ENCODE results near the gene CRIM1.

The CRIM1 gene

GRCh38 chr2:36404318-36404717, 48.7 kb downstream of the CRIM1 start:
- Histone ChIP-seq H3K36me3 (replicated peaks) (no peaks in the 10 kb centered on the region), H3K9me3 (no peaks in the 10 kb centered on the region), H3K27me3 (ENCODE audit: low read depth) (no peaks in the 10 kb centered on the region), H3K4me3 (no peak overlapping the region), H3K4me1 (peaks cover under 1% of the 10 kb centered on the region; the same call in 1 of the 2 replicates)
- no peak for DNase-seq (ENCODE audit: low spot score in 2 of 2)
- in situ Hi-C loops (cut with MboI; ENCODE audit: low sequenced_read_pairs): no loop called here

- Histone ChIP-seq H3K27me3 (ENCODE audit: low read depth) (no peaks in the 10 kb centered on the region), H3K36me3 (replicated peaks) (no peaks in the 10 kb centered on the region), H3K4me1 (no peaks in the 10 kb centered on the region), H3K9me3 (no peaks in the 10 kb centered on the region), H3K4me3 (no peak overlapping the region)
- no peak for DNase-seq (ENCODE audit: low spot score in 2 of 2)
- in situ Hi-C loops (cut with MboI; ENCODE audit: low sequenced_read_pairs): no loop called here
These were observed 49.2 kb downstream of the CRIM1 start for GRCh38 chr2:36404754-36405153.

GRCh38 chr2:36405183-36405582, 49.6 kb downstream of the CRIM1 start:
- Histone ChIP-seq H3K9me3 (no peaks in the 10 kb centered on the region), H3K36me3 (replicated peaks) (no peaks in the 10 kb centered on the region), H3K27me3 (ENCODE audit: low read depth) (no peaks in the 10 kb centered on the region), H3K4me3 (no peak overlapping the region), H3K4me1 (no peaks in the 10 kb centered on the region)
- DNase-seq (ENCODE audit: low spot score in 2 of 2): no peak
- in situ Hi-C loops (cut with MboI; ENCODE audit: low sequenced_read_pairs): no loop called here

- DNase-seq (ENCODE audit: low spot score in 2 of 2): no peak
- H3K4me1 ChIP-seq: no peaks in the 10 kb centered on the region
These were observed 50.7 kb downstream of the CRIM1 start for GRCh38 chr2:36406296-36406695.

GRCh38 chr2:36407413-36407812, 51.8 kb downstream of the CRIM1 start:
- Histone ChIP-seq H3K9me3 (no peaks in the 10 kb centered on the region), H3K4me3 (no peak overlapping the region), H3K27me3 (ENCODE audit: low read depth) (no peaks in the 10 kb centered on the region), H3K36me3 (replicated peaks) (no peaks in the 10 kb centered on the region), H3K4me1 (no peaks in the 10 kb centered on the region)
- in situ Hi-C loops (cut with MboI; ENCODE audit: low sequenced_read_pairs): no loop called here
- DNase-seq (ENCODE audit: low spot score in 2 of 2): no peak

More at GRCh38 chr2:36406296-36406695, 50.7 kb downstream of the CRIM1 start:
- no peak overlapping the region for H3K4me3 ChIP-seq
- no peaks in the 10 kb centered on the region for H3K27me3 ChIP-seq (ENCODE audit: low read depth)
- no peaks in the 10 kb centered on the region for H3K36me3 ChIP-seq (replicated peaks)
- H3K9me3 ChIP-seq: no peaks in the 10 kb centered on the region
- in situ Hi-C loops (cut with MboI; ENCODE audit: low sequenced_read_pairs): no loop called here

- Histone ChIP-seq H3K4me1 (no peaks in the 10 kb centered on the region), H3K9me3 (no peaks in the 10 kb centered on the region), H3K4me3 (no peak overlapping the region), H3K27me3 (ENCODE audit: low read depth) (no peaks in the 10 kb centered on the region), H3K36me3 (replicated peaks) (no peaks in the 10 kb centered on the region)
- DNase-seq (ENCODE audit: low spot score in 2 of 2): no peak
- in situ Hi-C loops (cut with MboI; ENCODE audit: low sequenced_read_pairs): no loop called here
These were observed 52.7 kb downstream of the CRIM1 start for GRCh38 chr2:36408198-36408703.

- in situ Hi-C loops (cut with MboI; ENCODE audit: low sequenced_read_pairs): no loop called here
- no peak overlapping the region for H3K4me3 ChIP-seq
- H3K36me3 ChIP-seq (replicated peaks): no peaks in the 10 kb centered on the region
- DNase-seq (ENCODE audit: low spot score in 2 of 2): no peak
- H3K27me3 ChIP-seq (ENCODE audit: low read depth): no peaks in the 10 kb centered on the region
- no peaks in the 10 kb centered on the region for H3K4me1 ChIP-seq
- no peaks in the 10 kb centered on the region for H3K9me3 ChIP-seq
These were observed 53.8 kb downstream of the CRIM1 start for GRCh38 chr2:36409335-36409734.

- DNase-seq (ENCODE audit: low spot score in 2 of 2): no peak
These were observed 54.4 kb downstream of the CRIM1 start for GRCh38 chr2:36409935-36410334.

GRCh38 chr2:36410681-36411080, 55.1 kb downstream of the CRIM1 start:
- no peak for DNase-seq (ENCODE audit: low spot score in 2 of 2)
- in situ Hi-C loops (cut with MboI; ENCODE audit: low sequenced_read_pairs): no loop called here
- no peaks in the 10 kb centered on the region for H3K4me1 ChIP-seq

More at GRCh38 chr2:36409935-36410334, 54.4 kb downstream of the CRIM1 start:
- Histone ChIP-seq H3K27me3 (ENCODE audit: low read depth) (no peaks in the 10 kb centered on the region), H3K4me1 (no peaks in the 10 kb centered on the region), H3K4me3 (no peak overlapping the region), H3K36me3 (replicated peaks) (no peaks in the 10 kb centered on the region), H3K9me3 (no peaks in the 10 kb centered on the region)
- in situ Hi-C loops (cut with MboI; ENCODE audit: low sequenced_read_pairs): no loop called here

GRCh38 chr2:36411962-36412444, 56.4 kb downstream of the CRIM1 start:
- H3K27me3 ChIP-seq (ENCODE audit: low read depth): no peaks in the 10 kb centered on the region
- H3K36me3 ChIP-seq (replicated peaks): no peaks in the 10 kb centered on the region
- H3K9me3 ChIP-seq: no peaks in the 10 kb centered on the region
- no peaks in the 10 kb centered on the region for H3K4me1 ChIP-seq
- no peak overlapping the region for H3K4me3 ChIP-seq
- in situ Hi-C loops (cut with MboI; ENCODE audit: low sequenced_read_pairs): no loop called here
- DNase-seq (ENCODE audit: low spot score in 2 of 2): no peak

More at GRCh38 chr2:36410681-36411080, 55.1 kb downstream of the CRIM1 start:
- Histone ChIP-seq H3K9me3 (no peaks in the 10 kb centered on the region), H3K27me3 (ENCODE audit: low read depth) (no peaks in the 10 kb centered on the region), H3K36me3 (replicated peaks) (no peaks in the 10 kb centered on the region), H3K4me3 (no peak overlapping the region)

GRCh38 chr2:36413218-36413617, 57.6 kb downstream of the CRIM1 start:
- in situ Hi-C loops (cut with MboI; ENCODE audit: low sequenced_read_pairs): no loop called here
- no peaks in the 10 kb centered on the region for H3K9me3 ChIP-seq
- H3K4me1 ChIP-seq: no peaks in the 10 kb centered on the region
- H3K4me3 ChIP-seq: no peak overlapping the region
- H3K27me3 ChIP-seq (ENCODE audit: low read depth): no peaks in the 10 kb centered on the region
- no peaks in the 10 kb centered on the region for H3K36me3 ChIP-seq (replicated peaks)
- no peak for DNase-seq (ENCODE audit: low spot score in 2 of 2)

- Histone ChIP-seq H3K4me3 (no peak overlapping the region), H3K36me3 (replicated peaks) (no peaks in the 10 kb centered on the region), H3K9me3 (no peaks in the 10 kb centered on the region), H3K4me1 (peaks cover 4% of the 10 kb centered on the region; the same call in 1 of the 2 replicates), H3K27me3 (ENCODE audit: low read depth) (no peaks in the 10 kb centered on the region)
- in situ Hi-C loops (cut with MboI; ENCODE audit: low sequenced_read_pairs): no loop called here
- DNase-seq (ENCODE audit: low spot score in 2 of 2): no peak
These were observed 58.7 kb downstream of the CRIM1 start for GRCh38 chr2:36414307-36414706.

- Histone ChIP-seq H3K9me3 (no peaks in the 10 kb centered on the region), H3K4me1 (peaks cover 4% of the 10 kb centered on the region; the same call in 1 of the 2 replicates), H3K4me3 (no peak overlapping the region), H3K27me3 (ENCODE audit: low read depth) (no peaks in the 10 kb centered on the region), H3K36me3 (replicated peaks) (no peaks in the 10 kb centered on the region)
- no peak for DNase-seq (ENCODE audit: low spot score in 2 of 2)
- in situ Hi-C loops (cut with MboI; ENCODE audit: low sequenced_read_pairs): no loop called here
These were observed 59.9 kb downstream of the CRIM1 start for GRCh38 chr2:36415381-36416022.

GRCh38 chr2:36416370-36417165, 61.0 kb downstream of the CRIM1 start:
- Histone ChIP-seq H3K9me3 (no peaks in the 10 kb centered on the region), H3K27me3 (ENCODE audit: low read depth) (no peaks in the 10 kb centered on the region), H3K4me3 (no peak overlapping the region), H3K4me1 (peaks cover 8% of the 10 kb centered on the region), H3K36me3 (replicated peaks) (no peaks in the 10 kb centered on the region)
- DNase-seq (ENCODE audit: low spot score in 2 of 2): no peak
- in situ Hi-C loops (cut with MboI; ENCODE audit: low sequenced_read_pairs): no loop called here
